ENCODE measurements around the gene TMUB2.

The TMUB2 gene

DNA sequence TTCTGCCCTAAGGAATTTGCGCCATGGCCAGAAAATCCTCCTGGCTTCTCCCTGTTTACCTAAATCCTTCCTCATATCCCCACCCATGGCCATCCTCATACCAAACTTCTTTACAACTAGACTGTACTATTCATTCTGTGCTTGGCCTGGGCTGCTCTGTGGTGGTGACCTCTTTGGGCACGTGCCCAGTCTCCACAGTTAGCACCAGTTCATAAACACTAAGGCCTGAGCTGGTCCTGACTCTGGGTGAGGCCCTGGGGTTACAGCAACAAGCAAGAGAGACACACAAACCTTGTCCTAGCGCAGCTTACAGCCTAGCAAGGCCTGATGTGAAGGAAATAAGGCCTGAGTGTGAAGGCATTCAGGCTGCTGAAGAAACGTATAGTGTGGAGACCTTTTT lies 16.0 kb downstream of the TMUB2 start:
- H3K4me1 ChIP-seq = peaks cover 11% of the 10 kb centered on the region
- no peak overlapping the region for H2AFZ ChIP-seq
- no peak overlapping the region for H3K4me2 ChIP-seq (ENCODE audit: low read length)
- TF ChIP-seq, protein P1, sequence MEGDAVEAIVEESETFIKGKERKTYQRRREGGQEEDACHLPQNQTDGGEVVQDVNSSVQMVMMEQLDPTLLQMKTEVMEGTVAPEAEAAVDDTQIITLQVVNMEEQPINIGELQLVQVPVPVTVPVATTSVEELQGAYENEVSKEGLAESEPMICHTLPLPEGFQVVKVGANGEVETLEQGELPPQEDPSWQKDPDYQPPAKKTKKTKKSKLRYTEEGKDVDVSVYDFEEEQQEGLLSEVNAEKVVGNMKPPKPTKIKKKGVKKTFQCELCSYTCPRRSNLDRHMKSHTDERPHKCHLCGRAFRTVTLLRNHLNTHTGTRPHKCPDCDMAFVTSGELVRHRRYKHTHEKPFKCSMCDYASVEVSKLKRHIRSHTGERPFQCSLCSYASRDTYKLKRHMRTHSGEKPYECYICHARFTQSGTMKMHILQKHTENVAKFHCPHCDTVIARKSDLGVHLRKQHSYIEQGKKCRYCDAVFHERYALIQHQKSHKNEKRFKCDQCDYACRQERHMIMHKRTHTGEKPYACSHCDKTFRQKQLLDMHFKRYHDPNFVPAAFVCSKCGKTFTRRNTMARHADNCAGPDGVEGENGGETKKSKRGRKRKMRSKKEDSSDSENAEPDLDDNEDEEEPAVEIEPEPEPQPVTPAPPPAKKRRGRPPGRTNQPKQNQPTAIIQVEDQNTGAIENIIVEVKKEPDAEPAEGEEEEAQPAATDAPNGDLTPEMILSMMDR (IDR thresholded peaks at IDR 0.05) = no peak
- no peaks in the 10 kb centered on the region for H3K79me2 ChIP-seq
- H3K4me3 ChIP-seq (ENCODE audit: low read depth, low read length) = no peak overlapping the region
- H3K9me3 ChIP-seq (ENCODE audit: control insufficient read depth, low read length) = no peaks in the 10 kb centered on the region
- H3K9ac ChIP-seq = no peak overlapping the region
- H3K36me3 ChIP-seq (ENCODE audit: control insufficient read depth, insufficient read depth, low read length) = no peaks in the 10 kb centered on the region
- H3K27ac ChIP-seq = no peak overlapping the region
- H3K27me3 ChIP-seq (ENCODE audit: control insufficient read depth, insufficient read depth, low read length) = no peaks in the 10 kb centered on the region

DNA sequence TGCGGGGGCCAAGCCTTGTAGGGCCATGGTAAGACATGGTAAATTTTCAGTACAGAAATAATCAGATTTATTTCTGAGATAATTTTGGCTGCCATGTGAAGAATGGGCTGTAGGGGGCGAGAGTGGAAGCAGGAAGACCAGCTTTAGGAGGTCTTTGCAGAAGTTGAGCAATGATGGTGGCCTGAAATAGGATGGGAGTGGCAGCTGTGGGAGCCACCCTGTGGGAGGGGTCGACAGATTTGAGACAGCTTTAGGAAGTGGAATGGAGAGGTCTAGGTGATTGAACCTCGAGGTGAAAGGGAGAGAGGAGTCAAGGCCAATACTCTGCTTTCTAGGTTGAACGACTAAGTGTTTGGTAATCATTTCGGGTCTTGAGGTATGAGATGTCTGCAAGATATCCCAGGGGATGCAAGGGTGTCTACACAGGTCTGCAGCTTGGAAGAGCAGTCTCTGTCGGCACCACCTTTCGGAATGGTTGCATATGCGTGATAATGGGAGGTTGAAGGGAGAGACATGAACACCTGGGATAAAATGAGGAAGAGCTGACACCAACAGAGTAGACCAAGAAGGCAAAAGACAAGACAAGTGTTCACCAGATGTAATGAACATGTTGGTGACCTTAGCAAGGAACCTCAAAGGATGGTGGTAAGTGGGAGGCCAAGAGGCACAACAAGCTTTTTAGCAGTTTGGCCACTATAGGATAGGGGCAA lies 17.1 kb downstream of the TMUB2 start:
- no peak overlapping the region for H3K4me2 ChIP-seq (ENCODE audit: low read length)
- no peak overlapping the region for H3K4me3 ChIP-seq (ENCODE audit: low read depth, low read length)
- no peaks in the 10 kb centered on the region for H3K79me2 ChIP-seq
- no peaks in the 10 kb centered on the region for H3K9me3 ChIP-seq (ENCODE audit: control insufficient read depth, low read length)
- no peak overlapping the region for H3K9ac ChIP-seq
- no peak overlapping the region for H3K27ac ChIP-seq
- no peak overlapping the region for H2AFZ ChIP-seq
- H3K36me3 ChIP-seq (ENCODE audit: control insufficient read depth, insufficient read depth, low read length) = no peaks in the 10 kb centered on the region
- no peaks in the 10 kb centered on the region for H3K27me3 ChIP-seq (ENCODE audit: control insufficient read depth, insufficient read depth, low read length)
- H3K4me1 ChIP-seq = peaks cover 11% of the 10 kb centered on the region
- TF ChIP-seq, protein P1 (IDR thresholded peaks at IDR 0.05) = peak; percentile 71

DNA sequence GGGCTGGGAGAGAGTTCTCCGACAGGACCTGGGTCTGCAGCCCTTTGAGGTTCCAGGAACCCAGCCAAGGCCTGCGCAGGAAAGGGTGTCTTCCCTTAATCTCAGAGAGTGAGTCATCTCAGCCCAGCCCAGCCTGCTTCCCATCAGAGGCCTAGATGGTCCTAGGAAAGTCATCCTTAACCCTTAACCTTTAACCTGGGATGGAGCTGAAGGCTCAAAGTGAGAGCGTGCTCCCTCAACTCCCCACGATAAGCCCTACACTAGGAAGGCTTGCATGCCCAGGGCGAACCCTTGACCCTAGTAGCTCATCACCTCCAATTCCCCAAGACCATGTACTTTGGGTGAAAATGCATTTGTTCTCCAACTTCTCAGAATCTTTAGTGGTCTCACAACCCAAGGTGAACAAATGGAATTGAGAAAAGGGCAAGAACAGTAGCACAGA lies 17.7 kb downstream of the TMUB2 start:
- Histone ChIP-seq H3K9ac (no peak overlapping the region), H3K27ac (no peak overlapping the region), H3K9me3 (ENCODE audit: control insufficient read depth, low read length) (no peaks in the 10 kb centered on the region), H3K36me3 (ENCODE audit: control insufficient read depth, insufficient read depth, low read length) (no peaks in the 10 kb centered on the region), H3K4me2 (ENCODE audit: low read length) (no peak overlapping the region), H3K4me3 (ENCODE audit: low read depth, low read length) (no peak overlapping the region), H3K4me1 (peaks cover 11% of the 10 kb centered on the region), H2AFZ (no peak overlapping the region), H3K27me3 (ENCODE audit: control insufficient read depth, insufficient read depth, low read length) (no peaks in the 10 kb centered on the region), H3K79me2 (no peaks in the 10 kb centered on the region)
- TF ChIP-seq, protein P1 (IDR thresholded peaks at IDR 0.05) = no peak

DNA sequence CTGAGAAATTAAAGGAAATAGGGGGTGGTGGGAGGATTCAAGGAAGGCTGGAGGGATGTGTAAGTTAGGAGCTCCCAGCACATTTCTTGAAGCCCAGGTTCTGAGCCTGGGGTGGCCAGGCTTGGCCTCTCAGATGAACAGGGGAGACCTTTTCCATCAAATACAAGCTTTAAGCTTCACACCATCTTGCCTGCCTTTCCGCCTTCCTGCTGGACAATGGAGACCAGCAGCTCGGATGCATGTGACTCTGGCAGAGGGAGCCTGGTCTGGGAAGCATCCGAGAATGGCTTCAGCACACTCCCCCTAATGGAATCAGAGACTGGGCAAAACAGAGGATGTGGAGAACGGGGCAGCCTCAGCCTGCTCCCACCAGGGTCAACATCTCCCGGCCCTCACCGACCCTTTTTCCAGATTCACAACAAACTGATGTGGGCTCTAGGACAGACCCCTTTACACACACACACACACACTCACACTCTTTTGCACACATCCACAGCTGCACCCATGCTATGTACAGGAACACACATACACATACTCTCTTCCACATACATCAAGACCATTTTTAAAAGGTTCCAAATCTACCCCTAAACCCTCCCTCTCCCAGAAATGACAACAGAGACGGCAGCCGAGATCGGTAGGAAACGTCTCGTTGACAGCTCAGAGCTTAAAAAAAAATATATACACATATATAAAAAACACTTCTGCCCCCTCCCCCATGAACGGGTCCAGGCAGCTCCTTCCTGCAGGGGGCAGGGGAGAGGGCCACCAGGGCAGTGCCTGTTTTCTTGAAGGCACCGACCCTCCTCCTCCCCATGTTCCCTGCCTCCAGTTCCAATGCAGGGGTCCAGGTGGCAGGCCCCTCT lies 19.4 kb downstream of the TMUB2 start:
- no peaks in the 10 kb centered on the region for H3K27me3 ChIP-seq (ENCODE audit: control insufficient read depth, insufficient read depth, low read length)
- peaks cover 14% of the 10 kb centered on the region for H3K4me1 ChIP-seq
- H3K27ac ChIP-seq = no peak overlapping the region
- no peak overlapping the region for H3K9ac ChIP-seq
- no peaks in the 10 kb centered on the region for H3K36me3 ChIP-seq (ENCODE audit: control insufficient read depth, insufficient read depth, low read length)
- H3K4me2 ChIP-seq (ENCODE audit: low read length) = no peak overlapping the region
- H3K79me2 ChIP-seq = peaks cover 8% of the 10 kb centered on the region
- H3K4me3 ChIP-seq (ENCODE audit: low read depth, low read length) = no peak overlapping the region
- TF ChIP-seq, protein P1 (IDR thresholded peaks at IDR 0.05) = no peak
- no peak overlapping the region for H2AFZ ChIP-seq
- no peaks in the 10 kb centered on the region for H3K9me3 ChIP-seq (ENCODE audit: control insufficient read depth, low read length)

Measured in parathyroid adenoma (tissue), 2 donors.